ENCODE measurements around the gene MLLT10. TPM values are rescaled to one million over a fixed set of nuclear protein-coding genes. Genes with fewer than 3 reads are reported as not detected.
A peak's percentile ranks its signal among the peaks of the same experiment; 100 is the strongest.

The MLLT10 gene
- total and polyA plus RNA-seq, 4 donors, result 20.6 to 97.8 (median 35.7) TPM

GRCh38 chr10:21687266-21688008 lies 153.4 kb downstream of the MLLT10 start:
- 93 to 97% methylated on average over 3 of the region's 3 CpGs for WGBS, 2 donors
- no peak overlapping the region for H3K4me3 ChIP-seq

GRCh38 chr10:21688009-21688332 lies 153.9 kb downstream of the MLLT10 start:
- Histone ChIP-seq H3K36me3 (ENCODE audit: control insufficient read depth in 4 of 4, insufficient read depth in 4 of 4, low read length in 4 of 4) (peaks cover 0 to 4% (median 0%) of the 10 kb centered on the region in 4 donors), H3K27me3 (ENCODE audit: control insufficient read depth in 3 of 3, insufficient read depth in 3 of 3, low read length in 2 of 3) (no peaks in the 10 kb centered on the region), H3K4me3 (no peak overlapping the region), H3K27ac (ENCODE audit: low read depth in 1 of 2, low read length in 1 of 2) (no peak overlapping the region), H3K9me3 (ENCODE audit: control insufficient read depth in 4 of 4, insufficient read depth in 3 of 4, low read length in 3 of 4) (no peaks in the 10 kb centered on the region), H3K4me1 (ENCODE audit: control insufficient read depth in 5 of 5, insufficient read depth in 5 of 5, low read length in 5 of 5) (peaks cover 0 to 5% (median 5%) of the 10 kb centered on the region in 5 donors), H3K9ac (ENCODE audit: insufficient read depth in 1 of 2, low read length in 2 of 2) (no peak overlapping the region)
- TF ChIP-seq, protein P1, sequence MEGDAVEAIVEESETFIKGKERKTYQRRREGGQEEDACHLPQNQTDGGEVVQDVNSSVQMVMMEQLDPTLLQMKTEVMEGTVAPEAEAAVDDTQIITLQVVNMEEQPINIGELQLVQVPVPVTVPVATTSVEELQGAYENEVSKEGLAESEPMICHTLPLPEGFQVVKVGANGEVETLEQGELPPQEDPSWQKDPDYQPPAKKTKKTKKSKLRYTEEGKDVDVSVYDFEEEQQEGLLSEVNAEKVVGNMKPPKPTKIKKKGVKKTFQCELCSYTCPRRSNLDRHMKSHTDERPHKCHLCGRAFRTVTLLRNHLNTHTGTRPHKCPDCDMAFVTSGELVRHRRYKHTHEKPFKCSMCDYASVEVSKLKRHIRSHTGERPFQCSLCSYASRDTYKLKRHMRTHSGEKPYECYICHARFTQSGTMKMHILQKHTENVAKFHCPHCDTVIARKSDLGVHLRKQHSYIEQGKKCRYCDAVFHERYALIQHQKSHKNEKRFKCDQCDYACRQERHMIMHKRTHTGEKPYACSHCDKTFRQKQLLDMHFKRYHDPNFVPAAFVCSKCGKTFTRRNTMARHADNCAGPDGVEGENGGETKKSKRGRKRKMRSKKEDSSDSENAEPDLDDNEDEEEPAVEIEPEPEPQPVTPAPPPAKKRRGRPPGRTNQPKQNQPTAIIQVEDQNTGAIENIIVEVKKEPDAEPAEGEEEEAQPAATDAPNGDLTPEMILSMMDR (IDR thresholded peaks at IDR 0.05; ENCODE audit: control extremely low read depth, extremely low read depth), result no peak
- ATAC-seq (ENCODE audit: insufficient read depth, low FRiP score), result no peak
- DNase-seq, result peak in 1 of 3 donors; percentile 54

More at GRCh38 chr10:21687266-21688008, 153.4 kb downstream of the MLLT10 start:
- ATAC-seq (ENCODE audit: insufficient read depth, low FRiP score) (no peak), DNase-seq (no peak)
- H3K9ac ChIP-seq (ENCODE audit: insufficient read depth in 1 of 2, low read length in 2 of 2), result no peak overlapping the region
- peaks cover 0 to 4% (median 0%) of the 10 kb centered on the region in 4 donors for H3K36me3 ChIP-seq (ENCODE audit: control insufficient read depth in 4 of 4, insufficient read depth in 4 of 4, low read length in 4 of 4)
- no peaks in the 10 kb centered on the region for H3K9me3 ChIP-seq (ENCODE audit: control insufficient read depth in 4 of 4, insufficient read depth in 3 of 4, low read length in 3 of 4)
- TF ChIP-seq, protein P1 (IDR thresholded peaks at IDR 0.05; ENCODE audit: control extremely low read depth, extremely low read depth), result no peak
- H3K27ac ChIP-seq (ENCODE audit: low read depth in 1 of 2, low read length in 1 of 2), result no peak overlapping the region
- no peaks in the 10 kb centered on the region for H3K27me3 ChIP-seq (ENCODE audit: control insufficient read depth in 3 of 3, insufficient read depth in 3 of 3, low read length in 2 of 3)
- peaks cover 0 to 5% (median 5%) of the 10 kb centered on the region in 5 donors for H3K4me1 ChIP-seq (ENCODE audit: control insufficient read depth in 5 of 5, insufficient read depth in 5 of 5, low read length in 5 of 5)

- DNase-seq, result no peak
- Histone ChIP-seq H3K27me3 (ENCODE audit: control insufficient read depth in 3 of 3, insufficient read depth in 3 of 3, low read length in 2 of 3) (no peaks in the 10 kb centered on the region), H3K9ac (ENCODE audit: insufficient read depth in 1 of 2, low read length in 2 of 2) (no peak overlapping the region), H3K27ac (ENCODE audit: low read depth in 1 of 2, low read length in 1 of 2) (no peak overlapping the region), H3K36me3 (ENCODE audit: control insufficient read depth in 4 of 4, insufficient read depth in 4 of 4, low read length in 4 of 4) (peaks cover 0 to 4% (median 0%) of the 10 kb centered on the region in 4 donors), H3K4me1 (ENCODE audit: control insufficient read depth in 5 of 5, insufficient read depth in 5 of 5, low read length in 5 of 5) (peaks cover 0 to 5% (median 5%) of the 10 kb centered on the region in 5 donors), H3K4me3 (no peak overlapping the region), H3K9me3 (ENCODE audit: control insufficient read depth in 4 of 4, insufficient read depth in 3 of 4, low read length in 3 of 4) (no peaks in the 10 kb centered on the region)
- no peak for ATAC-seq (ENCODE audit: insufficient read depth, low FRiP score)
- TF ChIP-seq, protein P1 (IDR thresholded peaks at IDR 0.05; ENCODE audit: control extremely low read depth, extremely low read depth), result no peak
- WGBS, 2 donors, result 98% methylated on average over 1 of the region's 1 CpG
These were observed 154.8 kb downstream of the MLLT10 start for GRCh38 chr10:21688870-21689269.

Measured in lung (tissue), 12 donors.